GM19467 (cell line): ENCODE data around the gene SOX6.

Experiments
- ATAC-seq: cut with Tn5 transposase; IDR thresholded peaks from one replicate; pipeline ENCODE4 v1.9.1; 2021; ENCODE audit warnings: mild to moderate bottlenecking, moderate library complexity; ENCODE audit not compliant: unreplicated experiment

SOX6 gene

GRCh38 chr11:16280256-16280682, 76.1 kb downstream of the SOX6 start:
- no peak for ATAC-seq

GRCh38 chr11:16279524-16279923, 76.8 kb downstream of the SOX6 start:
- no peak for ATAC-seq

GRCh38 chr11:16278979-16279378, 77.4 kb downstream of the SOX6 start:
- no peak for ATAC-seq

GRCh38 chr11:16278273-16278672, 78.1 kb downstream of the SOX6 start:
- no peak for ATAC-seq

GRCh38 chr11:16276251-16276650, 80.1 kb downstream of the SOX6 start:
- no peak for ATAC-seq

- no peak for ATAC-seq
Measured at GRCh38 chr11:16271258-16271657, 85.1 kb downstream of the SOX6 start.

- no peak for ATAC-seq
Measured at GRCh38 chr11:16266021-16266420, 90.3 kb downstream of the SOX6 start.

GRCh38 chr11:16265022-16265421, 91.3 kb downstream of the SOX6 start:
- no peak for ATAC-seq

- no peak for ATAC-seq
Measured at GRCh38 chr11:16262645-16262955, 93.7 kb downstream of the SOX6 start.

GRCh38 chr11:16261836-16262644, 94.3 kb downstream of the SOX6 start:
- ATAC-seq, result peak; percentile 94

GRCh38 chr11:16252373-16252772, 104.0 kb downstream of the SOX6 start:
- ATAC-seq, result no peak

GRCh38 chr11:16248248-16248647, 108.1 kb downstream of the SOX6 start:
- ATAC-seq, result no peak

- no peak for ATAC-seq
Measured at GRCh38 chr11:16242806-16243205, 113.5 kb downstream of the SOX6 start.

- no peak for ATAC-seq
Measured at GRCh38 chr11:16240687-16241086, 115.7 kb downstream of the SOX6 start.

GRCh38 chr11:16239141-16240105, 116.9 kb downstream of the SOX6 start:
- ATAC-seq, result no peak

GRCh38 chr11:16226245-16226644, 130.1 kb downstream of the SOX6 start:
- ATAC-seq, result no peak

- ATAC-seq, result no peak
Measured at GRCh38 chr11:16225623-16226022, 130.7 kb downstream of the SOX6 start.

- ATAC-seq, result no peak
Measured at GRCh38 chr11:16223558-16223957, 132.8 kb downstream of the SOX6 start.

GRCh38 chr11:16217631-16218030, 138.7 kb downstream of the SOX6 start:
- ATAC-seq, result no peak

GRCh38 chr11:16216831-16217230, 139.5 kb downstream of the SOX6 start:
- no peak for ATAC-seq

GRCh38 chr11:16215352-16215751, 141.0 kb downstream of the SOX6 start:
- no peak for ATAC-seq

- no peak for ATAC-seq
Measured at GRCh38 chr11:16211407-16211806, 144.9 kb downstream of the SOX6 start.
